OCI-LY3 (cell line): ENCODE results near the gene CAPZA2.

Experiments used
- CTCF ChIP-seq: fragments of 200-600, 300-600 bp; sonication (generic); IDR thresholded peaks from 2 replicates; pipeline ENCODE4 v1.5.1; 2014; ENCODE audit warnings: antibody characterized with exemption, low read length, low read depth
- EZH2phosphoT487 ChIP-seq: fragments of 200-600 bp; shearing (Covaris generic); IDR thresholded peaks from 2 replicates; pipeline ENCODE4 v1.6.1; 2018; ENCODE audit warnings: antibody characterized with exemption, mixed run types, low read depth

- TF ChIP-seq CTCF (no peak), EZH2phosphoT487 (no peak)
These were observed 24.3 kb downstream of the CAPZA2 start for GRCh38 chr7:116886543-116887156.
